NCI-H526 treated with DMSO at 0.1 percent for 48 hours (cell line): ENCODE data around the gene TMEM116.
"Not testable (repeated sequence)": the region's sequence is repeated elsewhere in the genome, so short reads cannot be mapped to it uniquely, and the experiment has no call there.

ENCODE experiments used
- DNase-seq: peaks from one replicate; lab custom pipeline; 2025; lab: John Stamatoyannopoulos, UW

The TMEM116 gene

DNA sequence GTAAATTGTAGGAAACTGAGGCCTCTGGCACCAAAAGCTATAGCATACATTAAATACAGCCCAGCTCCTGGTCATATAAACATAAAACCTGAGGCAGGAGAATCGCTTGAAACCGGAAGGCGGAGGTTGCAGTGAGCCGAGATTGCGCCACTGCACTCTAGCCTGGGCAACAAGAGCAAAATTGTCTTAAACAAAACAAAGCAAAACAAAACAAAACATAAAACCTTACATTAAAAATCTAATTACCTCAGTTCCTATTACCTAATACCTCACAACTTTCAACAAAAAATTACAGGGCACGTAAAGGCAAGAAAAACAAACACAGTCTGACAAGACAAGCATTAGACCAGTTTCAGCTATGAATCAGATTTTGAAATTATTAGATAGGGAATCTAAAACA, 36.7 kb downstream of the TMEM116 start:
- no peak for DNase-seq

GRCh38 chr12:111975161-111975931, 37.6 kb downstream of the TMEM116 start:
- DNase-seq = no peak

DNA sequence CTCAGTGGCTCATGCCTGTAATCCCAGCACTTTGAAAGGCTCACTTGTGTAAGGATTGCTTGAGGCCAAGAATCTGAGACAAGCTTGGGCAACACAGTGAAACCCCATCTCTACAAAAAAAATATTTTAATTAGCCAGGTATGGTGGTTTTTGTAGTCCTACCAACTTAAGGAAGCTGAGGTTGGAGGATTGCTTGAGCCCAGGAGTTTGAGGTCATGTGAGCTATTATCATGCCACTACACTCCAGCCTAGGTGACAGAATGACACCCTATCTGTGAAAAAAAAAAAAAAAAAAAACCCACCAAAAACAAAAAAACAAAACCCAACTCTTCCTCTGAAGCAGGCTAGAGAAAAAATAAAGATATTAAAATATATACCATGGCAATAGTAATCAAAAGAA, 41.2 kb downstream of the TMEM116 start:
- DNase-seq = no peak

- no peak for DNase-seq
Measured at GRCh38 chr12:111964935-111965334, 48.0 kb downstream of the TMEM116 start.

DNA sequence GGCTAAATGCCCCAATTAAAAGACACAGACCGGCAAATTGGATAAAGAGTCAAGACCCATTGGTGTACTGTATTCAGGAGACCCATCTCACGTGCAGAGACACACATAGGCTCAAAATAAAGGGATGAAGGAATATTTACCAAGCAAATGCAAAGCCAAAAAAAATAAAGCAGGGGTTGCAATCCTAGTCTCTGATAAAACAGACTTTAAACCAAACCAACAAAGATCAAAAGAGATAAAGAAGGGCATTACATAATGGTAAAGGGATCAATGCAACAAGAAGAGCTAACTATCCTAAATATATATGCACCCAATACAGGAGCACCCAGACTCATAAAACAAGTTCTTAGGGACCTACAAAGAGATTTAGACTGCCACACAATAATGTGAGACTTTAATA, 53.4 kb downstream of the TMEM116 start:
- DNase-seq = not testable (repeated sequence)

DNA sequence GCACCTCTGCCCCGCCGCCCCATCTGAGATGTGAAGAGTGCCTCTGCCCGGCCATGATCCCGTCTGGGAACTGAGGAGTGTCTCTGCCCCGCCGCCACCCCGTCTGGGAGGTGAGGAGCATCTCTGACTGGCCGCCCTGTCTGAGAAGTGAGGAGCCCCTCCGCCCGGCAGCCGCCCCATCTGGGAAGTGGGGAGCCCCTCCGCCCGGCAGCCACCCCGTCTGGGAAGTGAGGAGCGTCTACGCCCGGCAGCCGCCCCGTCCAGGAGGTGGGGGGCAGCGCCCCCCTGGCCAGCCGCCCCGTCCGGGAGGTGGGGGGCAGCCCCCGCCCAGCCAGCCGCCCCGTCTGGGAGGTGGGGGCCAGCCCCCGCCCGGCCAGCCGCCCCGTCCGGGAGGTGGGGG, 55.7 kb downstream of the TMEM116 start:
- not testable (repeated sequence) for DNase-seq

GRCh38 chr12:111954969-111955368, 58.0 kb downstream of the TMEM116 start:
- DNase-seq = no peak

GRCh38 chr12:111953455-111953854, 59.5 kb downstream of the TMEM116 start:
- no peak for DNase-seq

DNA sequence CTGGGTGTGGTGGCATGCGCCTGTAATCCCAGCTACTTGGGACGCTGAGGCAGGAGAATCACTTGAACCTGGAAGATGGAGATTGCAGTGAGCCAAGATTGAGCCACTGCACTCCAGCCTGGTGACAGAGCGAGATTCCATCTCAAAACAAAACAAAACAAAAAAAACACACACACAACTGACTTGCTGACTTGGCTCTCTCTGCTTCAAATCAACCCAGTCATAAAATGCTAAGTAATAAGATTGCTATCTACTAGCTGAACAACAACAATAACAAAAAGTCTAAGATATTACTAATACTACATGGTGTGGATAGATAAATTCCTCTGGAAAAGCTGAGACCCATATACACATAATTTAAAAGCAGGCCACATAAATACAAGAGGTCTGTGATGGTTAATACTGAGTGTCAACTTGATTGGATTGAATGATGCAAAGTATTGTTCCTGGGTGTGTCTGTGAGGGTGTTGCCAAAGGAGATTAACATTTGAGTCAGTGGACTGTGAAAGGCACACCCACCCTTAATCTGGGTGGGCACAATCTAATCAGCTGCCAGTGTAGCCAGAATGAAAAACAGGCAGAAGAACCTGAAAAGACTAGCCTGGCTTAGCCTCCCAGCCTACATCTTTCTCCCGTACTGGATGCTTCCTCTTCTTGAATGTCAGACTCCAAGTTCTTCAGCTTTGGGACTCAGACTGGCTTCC, 60.7 kb downstream of the TMEM116 start:
- not testable (repeated sequence) for DNase-seq

- not testable (repeated sequence) for DNase-seq
Measured at GRCh38 chr12:111950961-111951676, 61.8 kb downstream of the TMEM116 start.

DNA sequence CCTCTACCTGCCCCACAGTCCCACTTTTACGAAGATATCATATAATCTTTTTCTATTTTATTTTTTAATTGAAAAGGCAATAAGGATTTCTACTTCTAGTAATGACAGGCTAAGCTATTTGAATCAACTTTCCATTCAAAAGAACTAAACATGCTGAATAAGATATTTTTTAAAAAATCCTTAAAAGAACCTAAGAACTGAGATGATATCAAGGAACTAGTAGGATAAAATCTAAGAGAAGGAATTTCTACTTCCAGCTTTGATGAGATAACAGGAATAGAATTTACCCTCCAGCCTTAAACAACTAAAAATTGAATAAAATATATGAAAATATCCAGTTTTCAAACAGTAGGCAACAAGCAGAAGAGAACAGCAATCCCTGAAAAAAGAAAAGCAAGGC, 69.0 kb downstream of the TMEM116 start:
- DNase-seq = no peak

- DNase-seq = no peak
Measured at GRCh38 chr12:111942557-111942956, 70.4 kb downstream of the TMEM116 start.

- DNase-seq = no peak
Measured at GRCh38 chr12:111937429-111937828, 75.5 kb downstream of the TMEM116 start.

DNA sequence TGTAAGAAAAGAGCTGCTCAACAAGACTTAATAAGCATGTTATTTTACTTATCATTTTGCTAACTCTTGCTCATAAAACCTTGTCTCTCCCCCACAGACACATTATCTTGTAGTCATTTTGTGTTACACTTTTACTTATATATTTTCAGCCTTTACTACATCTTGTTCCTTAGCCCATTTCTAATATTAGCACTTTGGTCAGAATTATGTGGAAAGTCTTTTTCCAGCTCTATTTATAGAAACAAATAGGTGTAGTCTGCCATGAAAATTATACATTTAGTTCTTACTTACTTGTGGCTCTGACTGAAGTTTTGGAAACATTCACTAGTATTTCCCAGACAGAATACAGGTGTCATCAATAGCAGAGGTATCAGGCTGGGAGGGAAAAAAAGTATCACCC, 76.1 kb downstream of the TMEM116 start:
- no peak for DNase-seq

DNA sequence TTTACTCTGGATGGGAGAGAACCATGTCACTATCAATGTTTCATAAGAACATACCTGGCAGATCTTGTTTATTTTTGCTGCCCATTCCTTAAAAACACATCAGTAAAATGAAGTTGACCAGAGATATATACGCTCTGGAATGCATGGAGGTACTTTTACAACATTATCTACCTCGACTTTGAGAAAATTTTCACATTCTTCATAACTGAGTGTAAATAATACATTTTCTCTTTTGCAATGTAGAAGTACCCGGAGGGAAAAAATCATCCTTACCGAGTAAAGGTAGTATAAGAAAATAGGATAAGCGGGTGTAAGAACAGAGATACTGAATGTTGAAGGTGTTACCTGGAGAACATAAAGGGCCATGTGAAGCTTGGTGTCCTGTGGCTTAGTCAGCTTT, 80.7 kb downstream of the TMEM116 start:
- DNase-seq = no peak

GRCh38 chr12:111927346-111927745, 85.6 kb downstream of the TMEM116 start:
- DNase-seq = no peak

- no peak for DNase-seq
Measured at GRCh38 chr12:111926631-111927030, 86.3 kb downstream of the TMEM116 start.

- no peak for DNase-seq
Measured at GRCh38 chr12:111925171-111925570, 87.8 kb downstream of the TMEM116 start.

DNA sequence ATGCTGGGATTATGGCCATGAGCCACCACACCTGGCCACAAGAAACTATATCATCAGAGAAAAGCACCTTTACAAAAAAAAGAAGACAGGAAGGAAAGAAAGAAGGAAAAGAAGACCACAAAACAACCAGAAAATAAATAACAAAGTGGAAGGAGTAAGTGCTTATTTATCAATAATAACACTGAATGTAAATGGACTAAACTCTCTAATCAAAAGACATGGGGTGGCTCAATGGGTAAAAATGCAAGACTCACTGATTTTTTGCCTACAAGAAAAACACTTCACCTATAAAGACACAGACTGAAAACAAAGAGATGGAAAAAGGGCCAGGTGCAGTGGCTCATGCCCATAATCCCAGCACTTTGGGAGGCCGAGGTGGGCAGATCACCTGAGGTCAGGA, 105.2 kb downstream of the TMEM116 start:
- no peak for DNase-seq

- DNase-seq = no peak
Measured at GRCh38 chr12:111905502-111905901, 107.5 kb downstream of the TMEM116 start.

GRCh38 chr12:111904446-111904975, 108.5 kb downstream of the TMEM116 start:
- no peak for DNase-seq

- DNase-seq = no peak
Measured at GRCh38 chr12:111901182-111901581, 111.8 kb downstream of the TMEM116 start.

GRCh38 chr12:111894556-111894955, 118.4 kb downstream of the TMEM116 start:
- DNase-seq = no peak
